ENCODE results near the gene GRIP1.

Gene GRIP1

GRCh38 chr12:66637699-66638301, 41.1 kb downstream of the GRIP1 start:
- no peak for DNase-seq

- no peak for DNase-seq
Observed at GRCh38 chr12:66636771-66637170, 42.1 kb downstream of the GRIP1 start.

- DNase-seq = no peak
Observed at GRCh38 chr12:66633676-66634075, 45.2 kb downstream of the GRIP1 start.

- no peak for DNase-seq
Observed at GRCh38 chr12:66629138-66629870, 49.6 kb downstream of the GRIP1 start.

- DNase-seq = no peak
Observed at GRCh38 chr12:66627988-66628317, 50.9 kb downstream of the GRIP1 start.

- no peak for DNase-seq
Observed at GRCh38 chr12:66627270-66627987, 51.4 kb downstream of the GRIP1 start.

- no peak for DNase-seq
Observed at GRCh38 chr12:66624806-66625205, 54.1 kb downstream of the GRIP1 start.

- no peak for DNase-seq
Observed at GRCh38 chr12:66623455-66623854, 55.4 kb downstream of the GRIP1 start.

- no peak for DNase-seq
Observed at GRCh38 chr12:66620688-66621087, 58.2 kb downstream of the GRIP1 start.

GRCh38 chr12:66620026-66620425, 58.9 kb downstream of the GRIP1 start:
- DNase-seq = no peak

GRCh38 chr12:66617991-66618390, 60.9 kb downstream of the GRIP1 start:
- no peak for DNase-seq

- no peak for DNase-seq
Observed at GRCh38 chr12:66612090-66612775, 66.6 kb downstream of the GRIP1 start.

- DNase-seq = no peak
Observed at GRCh38 chr12:66607147-66607546, 71.7 kb downstream of the GRIP1 start.

GRCh38 chr12:66605293-66605692, 73.6 kb downstream of the GRIP1 start:
- DNase-seq = no peak

- no peak for DNase-seq
Observed at GRCh38 chr12:66603981-66604479, 74.8 kb downstream of the GRIP1 start.

- no peak for DNase-seq
Observed at GRCh38 chr12:66603461-66603860, 75.4 kb downstream of the GRIP1 start.

- DNase-seq = no peak
Observed at GRCh38 chr12:66602483-66603143, 76.3 kb downstream of the GRIP1 start.

GRCh38 chr12:66600903-66601302, 78.0 kb downstream of the GRIP1 start:
- DNase-seq = no peak

- DNase-seq = no peak
Observed at GRCh38 chr12:66599816-66600215, 79.1 kb downstream of the GRIP1 start.

GRCh38 chr12:66598608-66599007, 80.3 kb downstream of the GRIP1 start:
- DNase-seq = no peak

- DNase-seq = no peak
Observed at GRCh38 chr12:66598079-66598478, 80.8 kb downstream of the GRIP1 start.

GRCh38 chr12:66596199-66596598, 82.7 kb downstream of the GRIP1 start:
- DNase-seq = no peak

GRCh38 chr12:66594688-66595087, 84.2 kb downstream of the GRIP1 start:
- no peak for DNase-seq

Measured in stimulated activated CD4-positive, alpha-beta T cell treated with anti-CD3 and anti-CD28 coated beads, Interleukin-12 subunit alpha, Interleukin-12 subunit beta, amount 100 ng/mL, for 4 hours (primary cell).